ENCODE results near the gene ANKRD53. TPM values are rescaled to one million over a fixed set of nuclear protein-coding genes. Genes with fewer than 3 reads are reported as not detected.

ANKRD53 gene
- total and polyA plus RNA-seq, 9 of the 15 experiments (the other 6 are each of a cell fraction or from before 2014, with no cell fraction given): 0.18 TPM; not detected in 8

- TF ChIP-seq RERE (CRISPR knock-in tag; IDR thresholded peaks at IDR 0.05; ENCODE audit: borderline replicate concordance): no peak
- no peak for TF ChIP-seq PHB (CRISPR knock-in tag; IDR thresholded peaks at IDR 0.05)
- TF ChIP-seq PRDM10 (IDR thresholded peaks at IDR 0.05; ENCODE audit: partially characterized antibody): peak; percentile 9
- TF ChIP-seq SMARCA5 (IDR thresholded peaks at IDR 0.05): no peak
- TF ChIP-seq NFE2 (IDR thresholded peaks at IDR 0.05; ENCODE audit: low read depth): peak; percentile 42
- no peak for TF ChIP-seq HDAC8 (tag; IDR thresholded peaks at IDR 0.05)
These were observed 25.7 kb downstream of the ANKRD53 start (continued) for GRCh38 chr2:71003966-71004755.

All from K562 (cell line).